Natural killer cell (primary cell): Measurements from ENCODE around the gene CACNA2D3. TPM values are rescaled to one million over a fixed set of nuclear protein-coding genes. Genes with fewer than 3 reads are reported as not detected.

Experiments used
- ATAC-seq, 3 donors: fragments of 150-1000 bp in 2 of 3; fragments of 200-7000 bp in 1 of 3; cut with Tn5 transposase; 1 replicate in 1 of 3; 2 replicates in 2 of 3; pipeline ENCODE4 v1.10.0; 2021; ENCODE audit warnings: mild to moderate bottlenecking in 2 of 3, moderate library complexity in 2 of 3
- DNase-seq, 2 donors: peaks; one replicate each; pipeline versions ENCODE4 v3.0.0 to v3.0.0-alpha.2; 2013 to 2021; ENCODE audit warnings: mixed read lengths in 1 of 2
- H3K27ac ChIP-seq: one replicate; pipeline ENCODE4 v1.5.1; 2013; ENCODE audit warnings: mild to moderate bottlenecking, low read length
- H3K27me3 ChIP-seq: one replicate; pipeline ENCODE4 v1.6.1; 2013; ENCODE audit warnings: low read length; ENCODE audit not compliant: control insufficient read depth, insufficient read depth
- H3K36me3 ChIP-seq: one replicate; pipeline ENCODE4 v1.6.1; 2013; ENCODE audit warnings: low read length; ENCODE audit not compliant: control insufficient read depth, insufficient read depth
- H3K4me1 ChIP-seq: one replicate; pipeline ENCODE4 v1.6.1; 2013; ENCODE audit warnings: low read length; ENCODE audit not compliant: control insufficient read depth, insufficient read depth
- H3K4me3 ChIP-seq: one replicate; pipeline ENCODE4 v1.5.1; 2013; ENCODE audit warnings: low read length
- H3K9me3 ChIP-seq: one replicate; pipeline ENCODE4 v1.6.1; 2013; ENCODE audit warnings: low read length; ENCODE audit not compliant: control insufficient read depth, insufficient read depth
- H3K27ac Mint-ChIP-seq, 2 donors: one replicate each; pipeline ENCODE4 v1.8.0; 2022; ENCODE audit warnings: mild to moderate bottlenecking in 2 of 2, mixed read lengths in 2 of 2, moderate library complexity in 1 of 2
- H3K27me3 Mint-ChIP-seq, 2 donors: one replicate each; pipeline ENCODE4 v1.8.0; 2022; ENCODE audit warnings: low read depth in 2 of 2, mixed read lengths in 2 of 2
- H3K36me3 Mint-ChIP-seq: one replicate; pipeline ENCODE4 v1.8.0; 2022; ENCODE audit warnings: mixed read lengths
- H3K4me1 Mint-ChIP-seq, 2 donors: one replicate each; pipeline ENCODE4 v1.8.0; 2022; ENCODE audit warnings: mixed read lengths in 2 of 2
- H3K4me3 Mint-ChIP-seq: one replicate; pipeline ENCODE4 v1.8.0; 2022; ENCODE audit warnings: mild to moderate bottlenecking, moderate library complexity, mixed read lengths
- H3K9me3 Mint-ChIP-seq, 2 donors: one replicate each; pipeline ENCODE4 v1.8.0; 2022; ENCODE audit warnings: mixed read lengths in 2 of 2
- WGBS: methylation state at CpG from one replicate; pipeline ENCODE4 v1.1.7; 2013; ENCODE audit warnings: missing lambda C conversion rate; ENCODE audit not compliant: insufficient coverage; 5-methylcytosine and 5-hydroxymethylcytosine counted together
- intact Hi-C: fragments of 100-400 bp; cut with micrococcal nuclease; formaldehyde crosslinking; loops from one replicate; pipeline ENCODE4 v1.14.2; 2022
- total RNA-seq, 4 donors: library from RNA; stranded (reverse); fragments of 120-200 nt in 1 of 4; gene quantifications; one replicate each; pipeline versions ENCODE4 v1.2.3 to v1.2.4, GENCODE V29; 2013 to 2022
- TF ChIP-seq, protein P1 (sequence below): fragments of 200-600 bp; IDR thresholded peaks from one replicate; pipeline ENCODE4 v1.8.0; 2022; ENCODE audit warnings: antibody characterized with exemption

CACNA2D3 gene
- total RNA-seq, 3 donors from 2014 or later (not counting 1 experiment from before 2014, with no cell fraction given): 0.49 TPM; not detected in 2

DNA sequence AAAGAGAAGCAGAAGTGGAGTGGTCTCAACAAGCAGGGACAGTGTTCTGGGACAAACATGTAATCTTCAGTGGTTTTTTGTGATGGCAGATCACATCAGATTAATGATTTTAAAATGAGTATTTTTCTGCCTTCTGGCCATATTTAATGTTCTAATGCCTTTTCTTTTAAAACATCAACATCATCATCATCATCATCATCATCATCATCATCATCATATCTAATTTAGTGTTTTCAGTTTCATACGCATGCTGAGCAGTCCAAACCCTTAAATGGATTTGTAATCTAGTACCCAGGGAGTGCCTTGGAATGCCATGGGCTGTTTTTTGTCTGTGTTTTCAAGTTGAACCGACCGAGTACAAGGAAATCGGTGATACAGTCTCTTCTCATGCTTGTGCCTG, 68.9 kb downstream of the CACNA2D3 start:
- no peaks in the 10 kb centered on the region for H3K27me3 ChIP-seq
- TF ChIP-seq, protein P1, sequence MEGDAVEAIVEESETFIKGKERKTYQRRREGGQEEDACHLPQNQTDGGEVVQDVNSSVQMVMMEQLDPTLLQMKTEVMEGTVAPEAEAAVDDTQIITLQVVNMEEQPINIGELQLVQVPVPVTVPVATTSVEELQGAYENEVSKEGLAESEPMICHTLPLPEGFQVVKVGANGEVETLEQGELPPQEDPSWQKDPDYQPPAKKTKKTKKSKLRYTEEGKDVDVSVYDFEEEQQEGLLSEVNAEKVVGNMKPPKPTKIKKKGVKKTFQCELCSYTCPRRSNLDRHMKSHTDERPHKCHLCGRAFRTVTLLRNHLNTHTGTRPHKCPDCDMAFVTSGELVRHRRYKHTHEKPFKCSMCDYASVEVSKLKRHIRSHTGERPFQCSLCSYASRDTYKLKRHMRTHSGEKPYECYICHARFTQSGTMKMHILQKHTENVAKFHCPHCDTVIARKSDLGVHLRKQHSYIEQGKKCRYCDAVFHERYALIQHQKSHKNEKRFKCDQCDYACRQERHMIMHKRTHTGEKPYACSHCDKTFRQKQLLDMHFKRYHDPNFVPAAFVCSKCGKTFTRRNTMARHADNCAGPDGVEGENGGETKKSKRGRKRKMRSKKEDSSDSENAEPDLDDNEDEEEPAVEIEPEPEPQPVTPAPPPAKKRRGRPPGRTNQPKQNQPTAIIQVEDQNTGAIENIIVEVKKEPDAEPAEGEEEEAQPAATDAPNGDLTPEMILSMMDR: no peak
- H3K4me1 ChIP-seq: no peaks in the 10 kb centered on the region
- intact Hi-C loops: no loop called here
- H3K27ac ChIP-seq: no peak overlapping the region
- no peaks in the 10 kb centered on the region for H3K4me1 Mint-ChIP-seq
- H3K36me3 ChIP-seq: no peaks in the 10 kb centered on the region
- peaks cover 0 to 2% of the 10 kb centered on the region in 2 donors for H3K9me3 Mint-ChIP-seq
- no peak overlapping the region for H3K4me3 Mint-ChIP-seq
- H3K4me3 ChIP-seq: no peak overlapping the region
- no peaks in the 10 kb centered on the region for H3K9me3 ChIP-seq
- no peak for ATAC-seq
- H3K27ac Mint-ChIP-seq: no peak overlapping the region
- no peak for DNase-seq
- H3K36me3 Mint-ChIP-seq: no peaks in the 10 kb centered on the region
- 72% methylated on average over 4 of the region's 4 CpGs for WGBS
- H3K27me3 Mint-ChIP-seq: peaks cover 0 to 3% of the 10 kb centered on the region in 2 donors

DNA sequence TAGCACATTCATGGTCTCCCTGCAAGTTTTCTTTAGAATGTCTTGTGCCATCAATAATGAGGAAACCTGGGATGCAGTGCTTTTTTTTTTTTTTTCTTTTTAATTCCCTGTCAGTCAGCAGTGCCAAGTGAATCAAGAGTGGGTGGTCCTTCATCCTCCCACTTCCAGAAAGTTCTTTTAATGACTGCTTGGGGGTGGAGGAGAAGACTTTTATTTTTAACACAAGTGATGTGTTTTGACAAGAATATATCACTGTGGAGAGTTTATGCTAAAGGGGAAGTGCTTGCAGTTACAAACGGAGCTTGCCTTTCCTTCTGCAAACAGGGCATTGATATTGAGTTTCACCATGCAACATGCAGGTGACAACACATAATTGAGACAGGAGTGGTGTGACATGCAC, 69.7 kb downstream of the CACNA2D3 start:
- Mint-ChIP-seq H3K27ac (no peak overlapping the region), H3K4me1 (no peaks in the 10 kb centered on the region), H3K27me3 (peaks cover 0 to 3% of the 10 kb centered on the region in 2 donors), H3K36me3 (no peaks in the 10 kb centered on the region), H3K9me3 (peaks cover 0 to 2% of the 10 kb centered on the region in 2 donors), H3K4me3 (no peak overlapping the region)
- Histone ChIP-seq H3K36me3 (no peaks in the 10 kb centered on the region), H3K9me3 (no peaks in the 10 kb centered on the region), H3K27me3 (no peaks in the 10 kb centered on the region), H3K4me3 (no peak overlapping the region), H3K4me1 (no peaks in the 10 kb centered on the region), H3K27ac (no peak overlapping the region)
- TF ChIP-seq, protein P1: no peak
- DNase-seq (no peak), ATAC-seq (no peak)
- WGBS: 4% methylated on average over 1 of the region's 1 CpG
- intact Hi-C loops: no loop called here

DNA sequence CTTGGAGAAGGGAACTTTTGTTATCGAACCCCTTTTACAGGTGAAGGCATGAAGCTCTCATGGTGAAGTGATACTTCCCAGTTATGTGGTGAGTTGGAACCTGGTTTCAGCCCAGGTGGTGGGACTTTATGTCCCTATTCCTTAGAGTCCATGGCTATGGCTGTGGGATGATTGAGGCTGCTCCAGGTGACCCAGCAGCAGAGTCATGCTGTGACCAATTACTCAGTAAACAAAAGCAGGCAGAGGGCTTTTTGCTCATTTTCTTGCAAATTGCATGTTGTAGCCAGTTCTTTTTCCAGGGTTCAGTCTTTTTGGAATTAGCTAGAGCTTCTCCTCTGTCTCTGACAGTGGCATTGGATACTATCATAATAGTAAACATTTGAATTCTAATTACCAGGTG, 70.7 kb downstream of the CACNA2D3 start:
- Mint-ChIP-seq H3K4me3 (no peak overlapping the region), H3K27me3 (peaks cover 0 to 3% of the 10 kb centered on the region in 2 donors), H3K4me1 (no peaks in the 10 kb centered on the region), H3K9me3 (peaks cover 0 to 2% of the 10 kb centered on the region in 2 donors), H3K27ac (no peak overlapping the region), H3K36me3 (no peaks in the 10 kb centered on the region)
- intact Hi-C loops: no loop called here
- H3K36me3 ChIP-seq: no peaks in the 10 kb centered on the region
- H3K4me1 ChIP-seq: no peaks in the 10 kb centered on the region
- H3K4me3 ChIP-seq: no peak overlapping the region
- no peak overlapping the region for H3K27ac ChIP-seq
- WGBS: 90% methylated on average over 1 of the region's 1 CpG
- H3K27me3 ChIP-seq: no peaks in the 10 kb centered on the region
- no peak for DNase-seq
- ATAC-seq: no peak
- TF ChIP-seq, protein P1: no peak
- H3K9me3 ChIP-seq: no peaks in the 10 kb centered on the region

DNA sequence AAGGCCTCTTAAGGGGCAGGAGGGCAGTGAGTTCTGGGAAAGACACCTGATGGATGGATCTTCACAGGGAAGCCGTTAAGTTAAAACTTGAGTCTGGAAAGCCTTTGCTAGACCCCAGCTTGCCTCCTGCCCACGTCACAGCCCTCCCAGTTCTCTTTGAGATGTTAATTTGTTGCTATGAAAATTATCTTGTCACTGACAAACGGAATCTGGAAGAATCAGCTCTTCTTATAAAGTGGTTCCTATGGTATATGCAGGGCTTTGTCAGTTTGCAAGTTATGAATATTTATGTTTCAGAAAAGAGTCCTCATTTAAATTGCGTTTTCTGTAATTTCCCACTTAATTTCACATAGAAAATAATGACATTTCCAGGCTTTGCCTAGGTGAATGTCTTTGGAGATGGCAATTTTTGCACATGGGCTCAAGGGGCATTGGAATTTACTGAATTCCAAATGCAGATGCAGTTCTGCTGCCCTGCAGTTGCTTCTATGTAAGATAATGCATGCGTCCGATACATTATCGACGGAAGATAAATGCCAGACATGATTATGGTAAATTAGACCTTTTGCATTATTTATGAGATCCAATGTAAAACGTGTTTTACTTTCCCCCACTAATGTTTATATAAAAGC, 74.1 kb downstream of the CACNA2D3 start:
- WGBS: 75% methylated on average over 7 of the region's 9 CpGs
- H3K9me3 ChIP-seq: no peaks in the 10 kb centered on the region
- Mint-ChIP-seq H3K4me1 (no peaks in the 10 kb centered on the region), H3K9me3 (peaks cover 0 to 2% of the 10 kb centered on the region in 2 donors), H3K4me3 (no peak overlapping the region), H3K36me3 (no peaks in the 10 kb centered on the region), H3K27me3 (peaks cover 0 to 3% of the 10 kb centered on the region in 2 donors), H3K27ac (no peak overlapping the region)
- H3K4me3 ChIP-seq: no peak overlapping the region
- ATAC-seq (no peak), DNase-seq (no peak)
- H3K36me3 ChIP-seq: no peaks in the 10 kb centered on the region
- intact Hi-C loops: no loop called here
- no peaks in the 10 kb centered on the region for H3K27me3 ChIP-seq
- H3K4me1 ChIP-seq: no peaks in the 10 kb centered on the region
- TF ChIP-seq, protein P1: no peak
- H3K27ac ChIP-seq: no peak overlapping the region
